ENCODE measurements around the gene IRX6. TPM values are rescaled to one million over a fixed set of nuclear protein-coding genes. Genes with fewer than 3 reads are reported as not detected.

IRX6 gene
- total and polyA plus RNA-seq, 2 of the 4 experiments (the other 2 are of a cell fraction) = not detected

GRCh38 chr16:55284718-55285099, 39.3 kb upstream of the IRX6 start:
- dilution Hi-C loops (cut with HindIII; ENCODE audit: low sequenced_read_pairs, unreplicated experiment) = no loop called here
- no peak overlapping the region for H2BK120ac ChIP-seq (ENCODE audit: low read depth, low read length)
- no peaks in the 10 kb centered on the region for H3K27me3 ChIP-seq (ENCODE audit: control insufficient read depth, insufficient read depth, low read length)
- H3K4me3 ChIP-seq (ENCODE audit: insufficient read depth, low read depth, low read length) = no peak overlapping the region
- no peak overlapping the region for H3K27ac ChIP-seq (ENCODE audit: insufficient read depth, low read length)
- no peak overlapping the region for H2AK5ac ChIP-seq (ENCODE audit: low read depth, low read length)
- DNase-seq (no peak), ATAC-seq (ENCODE audit: low read depth) (no peak)
- 14% methylated on average over 1 of the region's 6 CpGs; no CpG with 5 or more reads in 1 of the 2 experiments for WGBS, 2 experiments (ENCODE audit: extremely low coverage in 2 of 2, insufficient read length in 1 of 2)
- no peak overlapping the region for H2BK20ac ChIP-seq (ENCODE audit: low read depth, low read length)
- no peak overlapping the region for H3K18ac ChIP-seq (ENCODE audit: low read depth, low read length)
- no peaks in the 10 kb centered on the region for H3K36me3 ChIP-seq (ENCODE audit: control insufficient read depth, insufficient read depth, low read length)
- no TSS peak for BruUV-seq (replicated peaks)
- TF ChIP-seq RCOR1 (IDR thresholded peaks at IDR 0.05; ENCODE audit: insufficient replicate concordance, low read length) (no peak), FOS (IDR thresholded peaks at IDR 0.05; ENCODE audit: low read depth, low read length) (no peak), SMC3 (IDR thresholded peaks at IDR 0.05; ENCODE audit: low read depth, low read length) (no peak), RAD21 (IDR thresholded peaks at IDR 0.05; ENCODE audit: low read length) (no peak), MXI1 (IDR thresholded peaks at IDR 0.05; ENCODE audit: borderline replicate concordance, low read depth, low read length) (no peak), BHLHE40 (IDR thresholded peaks at IDR 0.05; ENCODE audit: low read depth, low read length) (no peak), POLR2A (IDR thresholded peaks at IDR 0.05; ENCODE audit: low read depth, low read length) (no peak)
- H2AK9ac ChIP-seq (replicated peaks; ENCODE audit: low read depth, low read length, poor library complexity) = no peak overlapping the region
- H4K8ac ChIP-seq (ENCODE audit: low read depth in 2 of 2, low read length in 2 of 2) = no peak overlapping the region
- H3K9me1 ChIP-seq (ENCODE audit: insufficient read depth, low read length) = no peaks in the 10 kb centered on the region
- no peaks in the 10 kb centered on the region for H3K9me3 ChIP-seq (ENCODE audit: control insufficient read depth, insufficient read depth, low read length)
- H4K20me1 ChIP-seq (ENCODE audit: insufficient read depth, low read length) = no peaks in the 10 kb centered on the region
- H3K79me1 ChIP-seq (ENCODE audit: low read depth in 1 of 2, low read length in 2 of 2) = no peaks in the 10 kb centered on the region
- H3K4me2 ChIP-seq (ENCODE audit: low read depth, low read length) = no peak overlapping the region
- H4K91ac ChIP-seq (ENCODE audit: insufficient read depth, low read depth, low read length) = no peak overlapping the region
- intact Hi-C loops (cut with micrococcal nuclease) = no loop called here
- ChIA-PET CTCF (no interaction called here), POLR2A (ENCODE audit: unreplicated experiment) (no interaction called here)
- H4K5ac ChIP-seq (ENCODE audit: low read depth, low read length) = no peak overlapping the region
- no peak overlapping the region for H3K14ac ChIP-seq (replicated peaks; ENCODE audit: low read depth, low read length)
- no peak overlapping the region for H2BK5ac ChIP-seq (ENCODE audit: low read depth, low read length, poor library complexity, severe bottlenecking)
- no peak overlapping the region for H3K9ac ChIP-seq (ENCODE audit: low read depth, low read length)
- no peak overlapping the region for H3K56ac ChIP-seq (ENCODE audit: extremely low read depth, insufficient read depth, low read length)
- no peaks in the 10 kb centered on the region for H3K4me1 ChIP-seq (ENCODE audit: control insufficient read depth, insufficient read depth, low read length)
- H3K23ac ChIP-seq (ENCODE audit: low read depth, low read length) = no peak overlapping the region
- in situ Hi-C loops (cut with MboI; ENCODE audit: low sequenced_read_pairs) = no loop called here
- H3K4ac ChIP-seq (ENCODE audit: low read depth, low read length) = no peak overlapping the region
- no peak overlapping the region for H2AFZ ChIP-seq (replicated peaks; ENCODE audit: low read length, poor library complexity)
- H2BK15ac ChIP-seq (ENCODE audit: low read depth, low read length) = no peak overlapping the region
